ENCODE data around the gene MAP4K5.

- TF ChIP-seq, protein P1, sequence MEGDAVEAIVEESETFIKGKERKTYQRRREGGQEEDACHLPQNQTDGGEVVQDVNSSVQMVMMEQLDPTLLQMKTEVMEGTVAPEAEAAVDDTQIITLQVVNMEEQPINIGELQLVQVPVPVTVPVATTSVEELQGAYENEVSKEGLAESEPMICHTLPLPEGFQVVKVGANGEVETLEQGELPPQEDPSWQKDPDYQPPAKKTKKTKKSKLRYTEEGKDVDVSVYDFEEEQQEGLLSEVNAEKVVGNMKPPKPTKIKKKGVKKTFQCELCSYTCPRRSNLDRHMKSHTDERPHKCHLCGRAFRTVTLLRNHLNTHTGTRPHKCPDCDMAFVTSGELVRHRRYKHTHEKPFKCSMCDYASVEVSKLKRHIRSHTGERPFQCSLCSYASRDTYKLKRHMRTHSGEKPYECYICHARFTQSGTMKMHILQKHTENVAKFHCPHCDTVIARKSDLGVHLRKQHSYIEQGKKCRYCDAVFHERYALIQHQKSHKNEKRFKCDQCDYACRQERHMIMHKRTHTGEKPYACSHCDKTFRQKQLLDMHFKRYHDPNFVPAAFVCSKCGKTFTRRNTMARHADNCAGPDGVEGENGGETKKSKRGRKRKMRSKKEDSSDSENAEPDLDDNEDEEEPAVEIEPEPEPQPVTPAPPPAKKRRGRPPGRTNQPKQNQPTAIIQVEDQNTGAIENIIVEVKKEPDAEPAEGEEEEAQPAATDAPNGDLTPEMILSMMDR (IDR thresholded peaks at IDR 0.05), result no peak
- TF ChIP-seq, protein P2, sequence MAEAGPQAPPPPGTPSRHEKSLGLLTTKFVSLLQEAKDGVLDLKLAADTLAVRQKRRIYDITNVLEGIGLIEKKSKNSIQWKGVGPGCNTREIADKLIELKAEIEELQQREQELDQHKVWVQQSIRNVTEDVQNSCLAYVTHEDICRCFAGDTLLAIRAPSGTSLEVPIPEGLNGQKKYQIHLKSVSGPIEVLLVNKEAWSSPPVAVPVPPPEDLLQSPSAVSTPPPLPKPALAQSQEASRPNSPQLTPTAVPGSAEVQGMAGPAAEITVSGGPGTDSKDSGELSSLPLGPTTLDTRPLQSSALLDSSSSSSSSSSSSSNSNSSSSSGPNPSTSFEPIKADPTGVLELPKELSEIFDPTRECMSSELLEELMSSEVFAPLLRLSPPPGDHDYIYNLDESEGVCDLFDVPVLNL (CRISPR knock-in tag; IDR thresholded peaks at IDR 0.05; ENCODE audit: borderline replicate concordance, low read depth), result no peak
- TF ChIP-seq, protein P3, sequence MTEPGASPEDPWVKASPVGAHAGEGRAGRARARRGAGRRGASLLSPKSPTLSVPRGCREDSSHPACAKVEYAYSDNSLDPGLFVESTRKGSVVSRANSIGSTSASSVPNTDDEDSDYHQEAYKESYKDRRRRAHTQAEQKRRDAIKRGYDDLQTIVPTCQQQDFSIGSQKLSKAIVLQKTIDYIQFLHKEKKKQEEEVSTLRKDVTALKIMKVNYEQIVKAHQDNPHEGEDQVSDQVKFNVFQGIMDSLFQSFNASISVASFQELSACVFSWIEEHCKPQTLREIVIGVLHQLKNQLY (CRISPR knock-in tag; IDR thresholded peaks at IDR 0.05), result no peak
- TF ChIP-seq, protein P4, sequence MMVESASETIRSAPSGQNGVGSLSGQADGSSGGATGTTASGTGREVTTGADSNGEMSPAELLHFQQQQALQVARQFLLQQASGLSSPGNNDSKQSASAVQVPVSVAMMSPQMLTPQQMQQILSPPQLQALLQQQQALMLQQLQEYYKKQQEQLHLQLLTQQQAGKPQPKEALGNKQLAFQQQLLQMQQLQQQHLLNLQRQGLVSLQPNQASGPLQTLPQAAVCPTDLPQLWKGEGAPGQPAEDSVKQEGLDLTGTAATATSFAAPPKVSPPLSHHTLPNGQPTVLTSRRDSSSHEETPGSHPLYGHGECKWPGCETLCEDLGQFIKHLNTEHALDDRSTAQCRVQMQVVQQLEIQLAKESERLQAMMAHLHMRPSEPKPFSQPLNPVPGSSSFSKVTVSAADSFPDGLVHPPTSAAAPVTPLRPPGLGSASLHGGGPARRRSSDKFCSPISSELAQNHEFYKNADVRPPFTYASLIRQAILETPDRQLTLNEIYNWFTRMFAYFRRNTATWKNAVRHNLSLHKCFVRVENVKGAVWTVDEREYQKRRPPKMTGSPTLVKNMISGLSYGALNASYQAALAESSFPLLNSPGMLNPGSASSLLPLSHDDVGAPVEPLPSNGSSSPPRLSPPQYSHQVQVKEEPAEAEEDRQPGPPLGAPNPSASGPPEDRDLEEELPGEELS (CRISPR knock-in tag; IDR thresholded peaks at IDR 0.05), result no peak
- TF ChIP-seq, protein P5, sequence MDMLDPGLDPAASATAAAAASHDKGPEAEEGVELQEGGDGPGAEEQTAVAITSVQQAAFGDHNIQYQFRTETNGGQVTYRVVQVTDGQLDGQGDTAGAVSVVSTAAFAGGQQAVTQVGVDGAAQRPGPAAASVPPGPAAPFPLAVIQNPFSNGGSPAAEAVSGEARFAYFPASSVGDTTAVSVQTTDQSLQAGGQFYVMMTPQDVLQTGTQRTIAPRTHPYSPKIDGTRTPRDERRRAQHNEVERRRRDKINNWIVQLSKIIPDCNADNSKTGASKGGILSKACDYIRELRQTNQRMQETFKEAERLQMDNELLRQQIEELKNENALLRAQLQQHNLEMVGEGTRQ (CRISPR knock-in tag; IDR thresholded peaks at IDR 0.05), result no peak
- TF ChIP-seq CREB1 (CRISPR knock-in tag; IDR thresholded peaks at IDR 0.05) (no peak), NFE2L1 (CRISPR knock-in tag; IDR thresholded peaks at IDR 0.05) (no peak), NR3C1 (CRISPR knock-in tag; conservative IDR thresholded peaks at IDR 0.05; ENCODE audit: low read depth) (no peak)
- TF ChIP-seq, protein P6, sequence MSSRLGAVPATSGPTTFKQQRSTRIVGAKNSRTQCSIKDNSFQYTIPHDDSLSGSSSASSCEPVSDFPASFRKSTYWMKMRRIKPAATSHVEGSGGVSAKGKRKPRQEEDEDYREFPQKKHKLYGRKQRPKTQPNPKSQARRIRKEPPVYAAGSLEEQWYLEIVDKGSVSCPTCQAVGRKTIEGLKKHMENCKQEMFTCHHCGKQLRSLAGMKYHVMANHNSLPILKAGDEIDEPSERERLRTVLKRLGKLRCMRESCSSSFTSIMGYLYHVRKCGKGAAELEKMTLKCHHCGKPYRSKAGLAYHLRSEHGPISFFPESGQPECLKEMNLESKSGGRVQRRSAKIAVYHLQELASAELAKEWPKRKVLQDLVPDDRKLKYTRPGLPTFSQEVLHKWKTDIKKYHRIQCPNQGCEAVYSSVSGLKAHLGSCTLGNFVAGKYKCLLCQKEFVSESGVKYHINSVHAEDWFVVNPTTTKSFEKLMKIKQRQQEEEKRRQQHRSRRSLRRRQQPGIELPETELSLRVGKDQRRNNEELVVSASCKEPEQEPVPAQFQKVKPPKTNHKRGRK (CRISPR knock-in tag; IDR thresholded peaks at IDR 0.05; ENCODE audit: borderline replicate concordance), result no peak
These were observed 19.9 kb downstream of the MAP4K5 start for GRCh38 chr14:50512463-50512862.
